ENCODE results near the gene CTNNBL1.

CTNNBL1 gene

GRCh38 chr20:37898233-37899104 is 204.6 kb downstream of the CTNNBL1 start:
- no peak for DNase-seq (ENCODE audit: low read depth in 1 of 2, low spot score in 1 of 2)

- no peak for DNase-seq (ENCODE audit: low read depth in 1 of 2, low spot score in 1 of 2)
Observed at GRCh38 chr20:37899105-37900045, 205.5 kb downstream of the CTNNBL1 start.

- DNase-seq (ENCODE audit: low read depth in 1 of 2, low spot score in 1 of 2), result no peak
Observed at GRCh38 chr20:37901240-37901639, 207.4 kb downstream of the CTNNBL1 start.

GRCh38 chr20:37901654-37902503 is 208.0 kb downstream of the CTNNBL1 start:
- DNase-seq (ENCODE audit: low read depth in 1 of 2, low spot score in 1 of 2), result no peak

- no peak for DNase-seq (ENCODE audit: low read depth in 1 of 2, low spot score in 1 of 2)
Observed at GRCh38 chr20:37902504-37903313, 208.9 kb downstream of the CTNNBL1 start, which contains the start of gene VSTM2L. Gene VSTM2L (plus strand): TSS chr20:37903127. CDS start chr20:37903351, 224 bp downstream.

- DNase-seq (ENCODE audit: low read depth in 1 of 2, low spot score in 1 of 2), result no peak
Observed at GRCh38 chr20:37903317-37904007, 209.6 kb downstream of the CTNNBL1 start.

- no peak for DNase-seq (ENCODE audit: low read depth in 1 of 2, low spot score in 1 of 2)
Observed at GRCh38 chr20:37904008-37904642, 210.3 kb downstream of the CTNNBL1 start.

GRCh38 chr20:37904845-37905373 is 211.1 kb downstream of the CTNNBL1 start:
- no peak for DNase-seq (ENCODE audit: low read depth in 1 of 2, low spot score in 1 of 2)

- DNase-seq (ENCODE audit: low read depth in 1 of 2, low spot score in 1 of 2), result no peak
Observed at GRCh38 chr20:37905671-37906613, 212.1 kb downstream of the CTNNBL1 start.

GRCh38 chr20:37907330-37907676 is 213.5 kb downstream of the CTNNBL1 start:
- DNase-seq (ENCODE audit: low read depth in 1 of 2, low spot score in 1 of 2), result no peak

- DNase-seq (ENCODE audit: low read depth in 1 of 2, low spot score in 1 of 2), result no peak
Observed at GRCh38 chr20:37907677-37908401, 214.0 kb downstream of the CTNNBL1 start.

- DNase-seq (ENCODE audit: low read depth in 1 of 2, low spot score in 1 of 2), result no peak
Observed at GRCh38 chr20:37911261-37911660, 217.4 kb downstream of the CTNNBL1 start.

GRCh38 chr20:37911838-37912281 is 218.0 kb downstream of the CTNNBL1 start:
- no peak for DNase-seq (ENCODE audit: low read depth in 1 of 2, low spot score in 1 of 2)

- DNase-seq (ENCODE audit: low read depth in 1 of 2, low spot score in 1 of 2), result no peak
Observed at GRCh38 chr20:37912874-37913273, 219.0 kb downstream of the CTNNBL1 start.

GRCh38 chr20:37913567-37914366 is 219.9 kb downstream of the CTNNBL1 start:
- no peak for DNase-seq (ENCODE audit: low read depth in 1 of 2, low spot score in 1 of 2)

- no peak for DNase-seq (ENCODE audit: low read depth in 1 of 2, low spot score in 1 of 2)
Observed at GRCh38 chr20:37914367-37914671, 220.5 kb downstream of the CTNNBL1 start.

Data from activated CD4-positive, alpha-beta T cell treated with anti-CD3 and anti-CD28 coated beads, Interleukin-2, amount 50 U/mL, for 24 hours (primary cell).